ENCODE data around the gene IL17REL. TPM values are rescaled to one million over a fixed set of nuclear protein-coding genes. Genes with fewer than 3 reads are reported as not detected.

Gene IL17REL
- total and polyA plus RNA-seq, 12 donors = not detected

GRCh38 chr22:50011447-50012210 lies 936 bp downstream of the IL17REL start:
- H3K36me3 ChIP-seq (replicated peaks in 1 of 2) = no peaks in the 10 kb centered on the region
- DNase-seq = no peak
- WGBS, 4 donors = 46 to 50% (median 49%) methylated on average over 15 to 18 of the region's 18 CpGs
- intact Hi-C loops (cut with DNase I) = no loop called here
- peaks cover 53% of the 10 kb centered on the region for H3K27me3 ChIP-seq
- H3K9me3 ChIP-seq (replicated peaks in 1 of 3) = no peaks in the 10 kb centered on the region
- no peaks in the 10 kb centered on the region for H3K4me1 ChIP-seq (replicated peaks in 1 of 2)
- H3K27ac ChIP-seq = no peak overlapping the region
- TF ChIP-seq POLR2A (IDR thresholded peaks at IDR 0.05) (no peak), CTCF (IDR thresholded peaks at IDR 0.05) (no peak)
- no peak overlapping the region for H3K4me3 ChIP-seq

GRCh38 chr22:50010676-50011446 lies 1.7 kb downstream of the IL17REL start:
- WGBS, 4 donors = 2 to 11% (median 3%) methylated on average over 8 to 59 of the region's 61 CpGs
- Histone ChIP-seq H3K4me1 (replicated peaks in 1 of 2) (no peaks in the 10 kb centered on the region), H3K36me3 (replicated peaks in 1 of 2) (no peaks in the 10 kb centered on the region), H3K4me3 (no peak overlapping the region), H3K9me3 (replicated peaks in 1 of 3) (no peaks in the 10 kb centered on the region), H3K27ac (no peak overlapping the region), H3K27me3 (peaks cover 45% of the 10 kb centered on the region)
- no peak for TF ChIP-seq CTCF (IDR thresholded peaks at IDR 0.05)
- no peak for TF ChIP-seq POLR2A (IDR thresholded peaks at IDR 0.05)
- intact Hi-C loops (cut with DNase I) = no loop called here
- DNase-seq = no peak

GRCh38 chr22:50009765-50010675 lies 2.5 kb downstream of the IL17REL start:
- Histone ChIP-seq H3K27ac (no peak overlapping the region), H3K27me3 (peaks cover 42% of the 10 kb centered on the region), H3K9me3 (replicated peaks in 1 of 3) (no peaks in the 10 kb centered on the region), H3K36me3 (replicated peaks in 1 of 2) (no peaks in the 10 kb centered on the region), H3K4me1 (replicated peaks in 1 of 2) (no peaks in the 10 kb centered on the region), H3K4me3 (no peak overlapping the region)
- TF ChIP-seq CTCF (IDR thresholded peaks at IDR 0.05) = no peak
- TF ChIP-seq POLR2A (IDR thresholded peaks at IDR 0.05) = no peak
- intact Hi-C loops (cut with DNase I) = no loop called here
- 56 to 63% (median 61%) methylated on average over 23 to 46 of the region's 46 CpGs for WGBS, 4 donors
- DNase-seq = no peak

- Histone ChIP-seq H3K4me3 (no peak overlapping the region), H3K27ac (no peak overlapping the region), H3K36me3 (replicated peaks in 1 of 2) (no peaks in the 10 kb centered on the region), H3K9me3 (replicated peaks in 1 of 3) (no peaks in the 10 kb centered on the region), H3K27me3 (peaks cover 34% of the 10 kb centered on the region), H3K4me1 (replicated peaks in 1 of 2) (no peaks in the 10 kb centered on the region)
- intact Hi-C loops (cut with DNase I) = no loop called here
- no peak for DNase-seq
- TF ChIP-seq POLR2A (IDR thresholded peaks at IDR 0.05) (no peak), CTCF (IDR thresholded peaks at IDR 0.05) (no peak)
- WGBS, 4 donors = 87 to 93% (median 89%) methylated on average over 5 to 16 of the region's 16 CpGs
Measured at GRCh38 chr22:50009251-50009650, 3.3 kb downstream of the IL17REL start.

Measured in adrenal gland (tissue), 12 donors.